Mucosa of stomach (tissue), 1 donor: ENCODE results near the gene GADD45B.

Source experiments
- H3K27me3 ChIP-seq: one replicate; pipeline ENCODE4 v1.7.0; 2013; ENCODE audit warnings: mild to moderate bottlenecking, low read length; ENCODE audit not compliant: control insufficient read depth, insufficient read depth
- H3K36me3 ChIP-seq: one replicate; pipeline ENCODE4 v1.7.0; 2013; ENCODE audit warnings: low read length; ENCODE audit not compliant: control insufficient read depth, insufficient read depth
- H3K4me1 ChIP-seq: one replicate; pipeline ENCODE4 v1.7.0; 2013; ENCODE audit warnings: mild to moderate bottlenecking, low read length; ENCODE audit not compliant: control insufficient read depth, insufficient read depth
- H3K4me3 ChIP-seq: one replicate; pipeline ENCODE4 v1.7.0; 2013; ENCODE audit warnings: low read length
- H3K9ac ChIP-seq: one replicate; pipeline ENCODE4 v1.7.0; 2013; ENCODE audit warnings: mild to moderate bottlenecking, low read length, moderate library complexity
- H3K9me3 ChIP-seq: one replicate; pipeline ENCODE4 v1.7.0; 2013; ENCODE audit warnings: mild to moderate bottlenecking, low read length, moderate library complexity; ENCODE audit not compliant: control insufficient read depth
- donor health status: Pancreatic carcinoma.

GADD45B gene

GRCh38 chr19:2434721-2435265 is 41.1 kb upstream of the GADD45B start:
- Histone ChIP-seq H3K9ac (no peak overlapping the region), H3K4me1 (no peaks in the 10 kb centered on the region), H3K9me3 (no peaks in the 10 kb centered on the region), H3K4me3 (no peak overlapping the region), H3K27me3 (no peaks in the 10 kb centered on the region), H3K36me3 (no peaks in the 10 kb centered on the region)

- H3K9me3 ChIP-seq: no peaks in the 10 kb centered on the region
- H3K4me3 ChIP-seq: no peak overlapping the region
- H3K27me3 ChIP-seq: no peaks in the 10 kb centered on the region
- H3K9ac ChIP-seq: no peak overlapping the region
- H3K4me1 ChIP-seq: no peaks in the 10 kb centered on the region
- H3K36me3 ChIP-seq: no peaks in the 10 kb centered on the region
Observed at GRCh38 chr19:2436384-2436783, 39.5 kb upstream of the GADD45B start.

- no peaks in the 10 kb centered on the region for H3K9me3 ChIP-seq
- no peak overlapping the region for H3K9ac ChIP-seq
- H3K27me3 ChIP-seq: no peaks in the 10 kb centered on the region
- H3K4me1 ChIP-seq: no peaks in the 10 kb centered on the region
- H3K36me3 ChIP-seq: no peaks in the 10 kb centered on the region
- H3K4me3 ChIP-seq: no peak overlapping the region
Observed at GRCh38 chr19:2436926-2437325, 39.0 kb upstream of the GADD45B start.

GRCh38 chr19:2438178-2438577 is 37.7 kb upstream of the GADD45B start:
- no peaks in the 10 kb centered on the region for H3K36me3 ChIP-seq

GRCh38 chr19:2440515-2440914 is 35.4 kb upstream of the GADD45B start:
- H3K9me3 ChIP-seq: no peaks in the 10 kb centered on the region

More at GRCh38 chr19:2438178-2438577, 37.7 kb upstream of the GADD45B start:
- Histone ChIP-seq H3K27me3 (no peaks in the 10 kb centered on the region), H3K4me3 (no peak overlapping the region), H3K4me1 (no peaks in the 10 kb centered on the region), H3K9ac (no peak overlapping the region), H3K9me3 (no peaks in the 10 kb centered on the region)

GRCh38 chr19:2441096-2441752 is 34.7 kb upstream of the GADD45B start:
- H3K27me3 ChIP-seq: no peaks in the 10 kb centered on the region
- H3K9ac ChIP-seq: no peak overlapping the region
- H3K36me3 ChIP-seq: no peaks in the 10 kb centered on the region
- no peak overlapping the region for H3K4me3 ChIP-seq
- H3K4me1 ChIP-seq: no peaks in the 10 kb centered on the region
- no peaks in the 10 kb centered on the region for H3K9me3 ChIP-seq

More at GRCh38 chr19:2440515-2440914, 35.4 kb upstream of the GADD45B start:
- H3K9ac ChIP-seq: no peak overlapping the region
- no peaks in the 10 kb centered on the region for H3K27me3 ChIP-seq
- no peaks in the 10 kb centered on the region for H3K4me1 ChIP-seq
- no peaks in the 10 kb centered on the region for H3K36me3 ChIP-seq
- no peak overlapping the region for H3K4me3 ChIP-seq

GRCh38 chr19:2443116-2443784 is 32.7 kb upstream of the GADD45B start:
- H3K9ac ChIP-seq: no peak overlapping the region
- H3K4me3 ChIP-seq: no peak overlapping the region
- H3K27me3 ChIP-seq: no peaks in the 10 kb centered on the region
- H3K4me1 ChIP-seq: no peaks in the 10 kb centered on the region
- no peaks in the 10 kb centered on the region for H3K9me3 ChIP-seq
- H3K36me3 ChIP-seq: no peaks in the 10 kb centered on the region

- Histone ChIP-seq H3K4me3 (no peak overlapping the region), H3K9me3 (no peaks in the 10 kb centered on the region), H3K9ac (no peak overlapping the region), H3K27me3 (no peaks in the 10 kb centered on the region), H3K4me1 (peaks cover 3% of the 10 kb centered on the region), H3K36me3 (no peaks in the 10 kb centered on the region)
Observed at GRCh38 chr19:2443785-2444182, 32.1 kb upstream of the GADD45B start.

GRCh38 chr19:2444251-2445002 is 31.5 kb upstream of the GADD45B start:
- Histone ChIP-seq H3K4me1 (peaks cover 5% of the 10 kb centered on the region), H3K9me3 (no peaks in the 10 kb centered on the region), H3K27me3 (no peaks in the 10 kb centered on the region), H3K9ac (no peak overlapping the region), H3K4me3 (no peak overlapping the region), H3K36me3 (no peaks in the 10 kb centered on the region)

GRCh38 chr19:2446381-2446780 is 29.5 kb upstream of the GADD45B start:
- Histone ChIP-seq H3K36me3 (no peaks in the 10 kb centered on the region), H3K4me3 (no peak overlapping the region), H3K4me1 (peaks cover 5% of the 10 kb centered on the region), H3K9me3 (no peaks in the 10 kb centered on the region), H3K27me3 (no peaks in the 10 kb centered on the region), H3K9ac (no peak overlapping the region)

GRCh38 chr19:2449019-2449418 is 26.9 kb upstream of the GADD45B start:
- Histone ChIP-seq H3K9ac (no peak overlapping the region), H3K36me3 (no peaks in the 10 kb centered on the region), H3K4me1 (peaks cover 5% of the 10 kb centered on the region), H3K27me3 (no peaks in the 10 kb centered on the region), H3K4me3 (no peak overlapping the region), H3K9me3 (no peaks in the 10 kb centered on the region)

GRCh38 chr19:2451138-2451537 is 24.8 kb upstream of the GADD45B start:
- Histone ChIP-seq H3K9me3 (no peaks in the 10 kb centered on the region), H3K9ac (no peak overlapping the region), H3K4me1 (peaks cover 13% of the 10 kb centered on the region), H3K36me3 (no peaks in the 10 kb centered on the region), H3K4me3 (no peak overlapping the region), H3K27me3 (no peaks in the 10 kb centered on the region)
